CD8-positive, alpha-beta memory T cell (primary cell): ENCODE data around the gene AGBL4. TPM values are rescaled to one million over a fixed set of nuclear protein-coding genes. Genes with fewer than 3 reads are reported as not detected.

Experiments used
- CTCF ChIA-PET: fragments of 350-600 bp; sonication (Branson Sonifier 250); formaldehyde crosslinking; loops from one replicate; lab custom pipeline; 2021; ENCODE audit warnings: antibody characterized with exemption; lab: Charles Lee
- POLR2A ChIA-PET: fragments of 350-600 bp; sonication (Branson Sonifier 250); formaldehyde crosslinking; loops from one replicate; lab custom pipeline; 2021; ENCODE audit warnings: antibody characterized with exemption; lab: Charles Lee
- DNase-seq, 5 donors: peaks; one replicate each; pipeline versions ENCODE4 v3.0.0 to v3.0.0-alpha.2; 2020 to 2022; ENCODE audit warnings: mixed read lengths in 1 of 5
- H3K27ac ChIP-seq: one replicate; pipeline ENCODE4 v1.7.0; 2013; ENCODE audit warnings: low read depth, mild to moderate bottlenecking, low read length, moderate library complexity
- H3K27me3 ChIP-seq: 2 replicates; pipeline ENCODE4 v1.7.0; 2013; ENCODE audit warnings: low read length, mild to moderate bottlenecking; ENCODE audit not compliant: insufficient read depth, poor library complexity, severe bottlenecking
- H3K36me3 ChIP-seq: 2 replicates; pipeline ENCODE4 v1.7.0; 2013; ENCODE audit warnings: mild to moderate bottlenecking, low read length, moderate library complexity; ENCODE audit not compliant: insufficient read depth
- H3K4me1 ChIP-seq: 2 replicates; pipeline ENCODE4 v1.7.0; 2013; ENCODE audit warnings: mild to moderate bottlenecking, low read length, moderate library complexity; ENCODE audit not compliant: insufficient read depth
- H3K4me3 ChIP-seq: 2 replicates; pipeline ENCODE4 v1.7.0; 2013; ENCODE audit warnings: mild to moderate bottlenecking, low read length
- H3K9me3 ChIP-seq: 2 replicates; pipeline ENCODE4 v1.7.0; 2013; ENCODE audit warnings: mild to moderate bottlenecking, low read length
- H3K27ac Mint-ChIP-seq, 8 donors: one replicate each; pipeline ENCODE4 v1.8.0; 2020 to 2021; ENCODE audit warnings: mixed read lengths in 8 of 8, mild to moderate bottlenecking in 6 of 8, inconsistent platforms in 3 of 8, moderate library complexity in 3 of 8
- H3K27me3 Mint-ChIP-seq, 2 donors: one replicate each; pipeline ENCODE4 v1.8.0; 2020 to 2021; ENCODE audit warnings: mixed read lengths in 2 of 2, mild to moderate bottlenecking in 1 of 2, moderate library complexity in 1 of 2
- H3K36me3 Mint-ChIP-seq, 3 donors: one replicate each; pipeline ENCODE4 v1.8.0; 2020 to 2021; ENCODE audit warnings: mixed read lengths in 3 of 3, inconsistent platforms in 1 of 3, mild to moderate bottlenecking in 1 of 3
- H3K4me1 Mint-ChIP-seq, 3 donors: one replicate each; pipeline ENCODE4 v1.8.0; 2020 to 2021; ENCODE audit warnings: mixed read lengths in 3 of 3, inconsistent platforms in 1 of 3, mild to moderate bottlenecking in 1 of 3
- H3K4me3 Mint-ChIP-seq, 7 donors: one replicate each; pipeline ENCODE4 v1.8.0; 2020 to 2021; ENCODE audit warnings: mixed read lengths in 7 of 7, mild to moderate bottlenecking in 6 of 7, moderate library complexity in 4 of 7, inconsistent platforms in 2 of 7
- H3K9me3 Mint-ChIP-seq, 5 donors: one replicate each; pipeline ENCODE4 v1.8.0; 2020 to 2022; ENCODE audit warnings: mixed read lengths in 5 of 5, mild to moderate bottlenecking in 3 of 5, moderate library complexity in 2 of 5, inconsistent platforms in 1 of 5
- polyA plus RNA-seq: library from polyadenylated mRNA; unstranded; fragments of 300-500 nt; fragmentation: Illumina TruSeq; gene quantifications from one replicate; pipeline ENCODE4 v1.2.3, GENCODE V29; 2021
- total RNA-seq, 2 experiments: library from RNA; stranded (reverse); gene quantifications; one replicate each; pipeline ENCODE4 v1.2.3, GENCODE V29; 2021

The AGBL4 gene
- total and polyA plus RNA-seq, 3 experiments from 2014 or later: 0.22 TPM; not detected in 2

- H3K9me3 ChIP-seq: no peaks in the 10 kb centered on the region
- CTCF ChIA-PET: no interaction called here
- H3K27ac ChIP-seq: no peak overlapping the region
- H3K27me3 Mint-ChIP-seq: peaks cover 9% of the 10 kb centered on the region in 2 donors
- no peak overlapping the region for H3K27ac Mint-ChIP-seq
- no peaks in the 10 kb centered on the region for H3K4me1 ChIP-seq
- no peak overlapping the region for H3K4me3 Mint-ChIP-seq
- H3K4me1 Mint-ChIP-seq: peaks cover 0 to 1% (median 0%) of the 10 kb centered on the region in 3 donors
- no peaks in the 10 kb centered on the region for H3K36me3 ChIP-seq
- H3K36me3 Mint-ChIP-seq: no peaks in the 10 kb centered on the region
- no peaks in the 10 kb centered on the region for H3K27me3 ChIP-seq
- H3K9me3 Mint-ChIP-seq: peaks cover 0 to 3% (median 0%) of the 10 kb centered on the region in 5 donors
- no peak for DNase-seq
- H3K4me3 ChIP-seq: no peak overlapping the region
- POLR2A ChIA-PET: no interaction called here
Measured at GRCh38 chr1:48493970-48494769, 1529.6 kb downstream of the AGBL4 start.

DNA sequence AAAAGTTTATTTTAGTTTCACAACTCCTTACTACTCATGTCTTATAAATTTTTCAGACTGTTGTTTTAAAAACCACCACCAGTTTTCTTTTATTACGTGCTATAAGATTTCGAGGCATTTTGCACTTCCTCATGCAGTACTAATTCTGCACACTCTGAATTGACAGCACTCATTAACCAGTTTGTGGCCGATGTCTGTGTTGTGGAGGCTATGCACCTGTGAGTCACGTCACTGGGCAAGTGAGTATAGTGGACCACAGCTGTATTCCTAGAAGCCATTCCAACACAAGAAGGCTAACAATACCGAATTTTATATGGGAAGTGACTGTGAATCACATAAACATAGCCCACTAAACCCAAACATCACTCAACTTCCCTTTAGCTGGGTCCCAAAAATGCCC lies 1530.7 kb downstream of the AGBL4 start:
- peaks cover 9% of the 10 kb centered on the region in 2 donors for H3K27me3 Mint-ChIP-seq
- no peaks in the 10 kb centered on the region for H3K36me3 Mint-ChIP-seq
- DNase-seq: no peak
- ChIA-PET POLR2A (no interaction called here), CTCF (no interaction called here)
- no peaks in the 10 kb centered on the region for H3K4me1 Mint-ChIP-seq
- H3K27ac Mint-ChIP-seq: no peak overlapping the region
- H3K9me3 ChIP-seq: no peaks in the 10 kb centered on the region
- H3K9me3 Mint-ChIP-seq: peaks cover 0 to 3% (median 0%) of the 10 kb centered on the region in 5 donors
- no peaks in the 10 kb centered on the region for H3K27me3 ChIP-seq
- H3K4me3 ChIP-seq: no peak overlapping the region
- H3K4me1 ChIP-seq: no peaks in the 10 kb centered on the region
- H3K36me3 ChIP-seq: no peaks in the 10 kb centered on the region
- H3K27ac ChIP-seq: no peak overlapping the region
- H3K4me3 Mint-ChIP-seq: no peak overlapping the region

DNA sequence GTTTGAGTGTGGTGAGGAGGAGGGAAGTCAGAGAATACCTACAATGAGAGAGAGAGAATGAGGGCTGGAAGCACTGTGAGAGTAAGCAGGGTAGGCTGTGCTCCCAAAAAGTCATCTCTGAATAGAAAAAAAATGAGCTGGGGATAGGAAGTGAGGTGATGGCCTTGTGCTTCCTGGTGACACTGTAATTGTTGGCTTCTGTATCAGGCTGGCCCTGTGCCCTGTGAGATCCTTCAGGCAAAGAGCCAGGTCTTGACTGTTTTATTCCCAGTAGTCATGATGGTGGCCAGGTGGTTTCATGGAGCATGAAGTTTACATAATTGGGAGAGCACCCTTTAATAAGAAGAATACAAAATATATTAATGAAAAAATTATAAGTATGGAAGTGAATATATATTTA lies 1531.4 kb downstream of the AGBL4 start:
- DNase-seq: no peak

DNA sequence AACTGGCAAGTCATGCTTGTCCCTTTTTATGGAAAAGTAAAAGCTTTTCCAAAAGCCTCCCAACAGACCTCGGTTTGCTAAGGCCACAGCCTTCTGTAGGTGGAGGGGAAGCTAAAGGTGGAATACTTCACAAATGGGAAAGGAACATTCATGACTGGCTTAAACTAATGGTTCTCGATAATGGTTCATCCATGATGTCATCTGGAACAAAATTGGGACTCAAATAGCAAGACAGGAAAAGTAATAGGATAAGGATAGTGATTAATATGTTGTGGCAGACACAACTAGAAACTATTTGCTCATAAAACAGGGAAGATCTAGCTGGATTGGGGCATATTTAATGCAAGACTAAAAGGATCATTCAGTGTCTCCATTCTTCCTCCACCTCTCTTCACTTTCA lies 1535.0 kb downstream of the AGBL4 start:
- no peak overlapping the region for H3K4me3 Mint-ChIP-seq
- H3K9me3 ChIP-seq: no peaks in the 10 kb centered on the region
- H3K4me3 ChIP-seq: no peak overlapping the region
- no peak overlapping the region for H3K27ac ChIP-seq
- H3K9me3 Mint-ChIP-seq: peaks cover 0 to 1% (median 0%) of the 10 kb centered on the region in 5 donors
- no peak for DNase-seq
- H3K36me3 ChIP-seq: no peaks in the 10 kb centered on the region
- no peak overlapping the region for H3K27ac Mint-ChIP-seq
- H3K4me1 Mint-ChIP-seq: no peaks in the 10 kb centered on the region
- no peaks in the 10 kb centered on the region for H3K4me1 ChIP-seq
- peaks cover 0 to 6% of the 10 kb centered on the region in 2 donors for H3K27me3 Mint-ChIP-seq
- CTCF ChIA-PET: no interaction called here
- no peaks in the 10 kb centered on the region for H3K27me3 ChIP-seq
- no peaks in the 10 kb centered on the region for H3K36me3 Mint-ChIP-seq
- POLR2A ChIA-PET: no interaction called here

More for the DNA sequence above, 1531.4 kb downstream of the AGBL4 start:
- Mint-ChIP-seq H3K4me3 (no peak overlapping the region), H3K27ac (no peak overlapping the region), H3K4me1 (no peaks in the 10 kb centered on the region), H3K27me3 (peaks cover 9% of the 10 kb centered on the region in 2 donors), H3K36me3 (no peaks in the 10 kb centered on the region), H3K9me3 (peaks cover 0 to under 1% (median 0%) of the 10 kb centered on the region in 5 donors)
- no peaks in the 10 kb centered on the region for H3K27me3 ChIP-seq
- H3K9me3 ChIP-seq: no peaks in the 10 kb centered on the region
- H3K4me1 ChIP-seq: no peaks in the 10 kb centered on the region
- CTCF ChIA-PET: no interaction called here
- no peaks in the 10 kb centered on the region for H3K36me3 ChIP-seq
- no peak overlapping the region for H3K27ac ChIP-seq
- H3K4me3 ChIP-seq: no peak overlapping the region
- POLR2A ChIA-PET: no interaction called here

Other genes with a start within 250 kb of the AGBL4 start
- not detected for gene ELAVL4, start 85.0 kb upstream of the AGBL4 start, total RNA-seq
- gene ELAVL4, start 85.0 kb upstream of the AGBL4 start, polyA plus RNA-seq: 0.10 TPM